ENCODE results near the gene CPNE6. TPM values are rescaled to one million over a fixed set of nuclear protein-coding genes. Genes with fewer than 3 reads are reported as not detected.

CPNE6 gene
- polyA plus RNA-seq, 1 of the 3 experiments (the other 2 are of a cell fraction) = not detected

DNA sequence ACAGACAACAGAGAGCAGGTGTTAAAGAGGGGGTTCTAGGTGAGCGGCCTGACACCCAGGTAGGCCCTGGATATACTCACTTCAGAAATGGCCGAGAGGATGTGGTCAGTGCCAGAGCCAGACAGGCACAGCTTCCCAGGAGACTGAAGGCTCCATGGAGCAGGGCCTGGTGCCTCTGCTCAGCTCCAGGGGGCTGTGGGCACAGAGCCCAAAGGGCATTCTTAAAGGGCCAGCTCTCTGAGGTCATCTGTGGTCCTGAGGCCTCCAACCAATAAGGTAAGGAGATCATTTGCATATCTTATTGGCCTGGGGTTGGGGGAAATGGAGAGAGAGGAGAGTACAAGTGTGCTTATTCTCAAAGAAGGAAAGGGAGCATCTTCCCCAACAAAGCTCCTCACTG is 13.1 kb downstream of the CPNE6 start:
- Histone ChIP-seq H3F3A (replicated peaks; ENCODE audit: insufficient read depth) (no peaks in the 10 kb centered on the region), H3K4me3 (ENCODE audit: low read depth in 2 of 2, low read length in 1 of 2) (no peak overlapping the region), H3K9ac (no peak overlapping the region), H3K9me3 (no peaks in the 10 kb centered on the region), H3K36me3 (replicated peaks in 1 of 2; ENCODE audit: control insufficient read depth in 1 of 2, insufficient read depth in 2 of 2, low read length in 1 of 2) (no peaks in the 10 kb centered on the region), H3K79me2 (ENCODE audit: insufficient read depth) (no peaks in the 10 kb centered on the region), H3K9me2 (no peaks in the 10 kb centered on the region), H3K4me1 (ENCODE audit: control insufficient read depth in 1 of 2, insufficient read depth in 2 of 2, low read depth in 1 of 2, low read length in 1 of 2) (peaks cover 0 to 22% of the 10 kb centered on the region in 2 experiments; a peak in 1 of 4 replicates), H3K27me3 (ENCODE audit: insufficient read depth) (0 out of 2 replicates have a peak, but pooled peaks cover 5% of the 10 kb centered on the region), H3K27ac (ENCODE audit: low read depth in 2 of 2, low read length in 1 of 2) (no peak overlapping the region), H2AFZ (ENCODE audit: low read depth) (no peak overlapping the region), H4K20me1 (ENCODE audit: insufficient read depth) (no peaks in the 10 kb centered on the region), H3K4me2 (no peak overlapping the region)
- POLR2A ChIA-PET = interaction anchor here (1.5 kb wide), 1 partner anchor 9 kb away, joined by 4 read pairs; the partner anchor contains the start of gene PCK2
- CTCF ChIA-PET = interaction anchor here (0.9 to 42.8 kb wide), 3 partner anchors 16 to 31 kb away, joined by 3 to 1159 read pairs (median 284); partner anchors contain the start of gene PCK2
- no peak for DNase-seq
- no peak for TF ChIP-seq POLR2AphosphoS5 (IDR thresholded peaks at IDR 0.05; ENCODE audit: low read depth, low read length)
- TF ChIP-seq EP300 (IDR thresholded peaks at IDR 0.05; ENCODE audit: borderline replicate concordance in 1 of 2, low read depth in 1 of 2, low read length in 1 of 2) = no peak
- 74% methylated on average over 2 of the region's 2 CpGs for WGBS (ENCODE audit: low lambda C conversion rate)

DNA sequence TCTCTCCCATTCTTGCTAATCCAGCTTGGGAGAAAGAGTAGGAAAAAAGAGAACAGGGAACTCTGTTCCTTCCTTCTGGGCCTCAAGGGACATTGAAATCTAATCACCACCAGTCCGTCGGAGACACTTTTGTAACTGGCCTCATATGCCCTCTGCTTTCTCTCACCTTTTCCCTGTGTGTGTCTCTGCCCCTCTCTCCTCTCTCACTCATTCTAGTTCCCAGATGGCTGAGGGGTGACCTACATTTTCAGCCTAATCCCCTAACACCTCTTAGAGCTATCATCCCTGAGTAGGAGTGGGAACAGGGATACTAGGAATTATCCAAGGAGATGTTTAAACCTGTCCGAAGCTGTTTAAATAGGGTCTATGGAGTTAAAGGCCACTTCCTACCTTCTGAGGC is 13.9 kb downstream of the CPNE6 start:
- DNase-seq = no peak
- 87% methylated on average over 3 of the region's 3 CpGs for WGBS (ENCODE audit: low lambda C conversion rate)
- Histone ChIP-seq H3K27ac (ENCODE audit: low read depth in 2 of 2, low read length in 1 of 2) (no peak overlapping the region), H4K20me1 (ENCODE audit: insufficient read depth) (no peaks in the 10 kb centered on the region), H3K4me1 (ENCODE audit: control insufficient read depth in 1 of 2, insufficient read depth in 2 of 2, low read depth in 1 of 2, low read length in 1 of 2) (peaks cover 0 to 15% of the 10 kb centered on the region in 2 experiments; a peak in 1 of 4 replicates), H3K4me2 (no peak overlapping the region), H3K9me2 (no peaks in the 10 kb centered on the region), H3K4me3 (ENCODE audit: low read depth in 2 of 2, low read length in 1 of 2) (no peak overlapping the region), H3K9me3 (no peaks in the 10 kb centered on the region), H3F3A (replicated peaks; ENCODE audit: insufficient read depth) (no peaks in the 10 kb centered on the region), H3K9ac (no peak overlapping the region), H3K27me3 (ENCODE audit: insufficient read depth) (0 out of 2 replicates have a peak, but pooled peaks cover 5% of the 10 kb centered on the region), H3K79me2 (ENCODE audit: insufficient read depth) (no peaks in the 10 kb centered on the region), H2AFZ (ENCODE audit: low read depth) (no peak overlapping the region), H3K36me3 (replicated peaks in 1 of 2; ENCODE audit: control insufficient read depth in 1 of 2, insufficient read depth in 2 of 2, low read length in 1 of 2) (no peaks in the 10 kb centered on the region)
- POLR2A ChIA-PET = interaction anchor here (1.5 kb wide), 1 partner anchor 8 kb away, joined by 4 read pairs; the partner anchor contains the start of gene PCK2
- CTCF ChIA-PET = interaction anchor here (21.5 to 42.8 kb wide), 2 partner anchors 15 to 26 kb away, joined by 284 to 1159 read pairs; partner anchors contain the start of gene PCK2
- TF ChIP-seq, protein P1, sequence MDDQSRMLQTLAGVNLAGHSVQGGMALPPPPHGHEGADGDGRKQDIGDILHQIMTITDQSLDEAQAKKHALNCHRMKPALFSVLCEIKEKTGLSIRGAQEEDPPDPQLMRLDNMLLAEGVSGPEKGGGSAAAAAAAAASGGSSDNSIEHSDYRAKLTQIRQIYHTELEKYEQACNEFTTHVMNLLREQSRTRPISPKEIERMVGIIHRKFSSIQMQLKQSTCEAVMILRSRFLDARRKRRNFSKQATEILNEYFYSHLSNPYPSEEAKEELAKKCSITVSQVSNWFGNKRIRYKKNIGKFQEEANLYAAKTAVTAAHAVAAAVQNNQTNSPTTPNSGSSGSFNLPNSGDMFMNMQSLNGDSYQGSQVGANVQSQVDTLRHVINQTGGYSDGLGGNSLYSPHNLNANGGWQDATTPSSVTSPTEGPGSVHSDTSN (IDR thresholded peaks at IDR 0.05) = no peak
- TF ChIP-seq, protein P2, sequence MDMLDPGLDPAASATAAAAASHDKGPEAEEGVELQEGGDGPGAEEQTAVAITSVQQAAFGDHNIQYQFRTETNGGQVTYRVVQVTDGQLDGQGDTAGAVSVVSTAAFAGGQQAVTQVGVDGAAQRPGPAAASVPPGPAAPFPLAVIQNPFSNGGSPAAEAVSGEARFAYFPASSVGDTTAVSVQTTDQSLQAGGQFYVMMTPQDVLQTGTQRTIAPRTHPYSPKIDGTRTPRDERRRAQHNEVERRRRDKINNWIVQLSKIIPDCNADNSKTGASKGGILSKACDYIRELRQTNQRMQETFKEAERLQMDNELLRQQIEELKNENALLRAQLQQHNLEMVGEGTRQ (IDR thresholded peaks at IDR 0.05; ENCODE audit: borderline replicate concordance, low read depth, low read length) = no peak
- no peak for TF ChIP-seq FOXM1 (IDR thresholded peaks at IDR 0.05; ENCODE audit: low read depth)
- no peak for TF ChIP-seq EP300 (IDR thresholded peaks at IDR 0.05; ENCODE audit: borderline replicate concordance in 1 of 2, low read depth in 1 of 2, low read length in 1 of 2)
- TF ChIP-seq, protein P3, sequence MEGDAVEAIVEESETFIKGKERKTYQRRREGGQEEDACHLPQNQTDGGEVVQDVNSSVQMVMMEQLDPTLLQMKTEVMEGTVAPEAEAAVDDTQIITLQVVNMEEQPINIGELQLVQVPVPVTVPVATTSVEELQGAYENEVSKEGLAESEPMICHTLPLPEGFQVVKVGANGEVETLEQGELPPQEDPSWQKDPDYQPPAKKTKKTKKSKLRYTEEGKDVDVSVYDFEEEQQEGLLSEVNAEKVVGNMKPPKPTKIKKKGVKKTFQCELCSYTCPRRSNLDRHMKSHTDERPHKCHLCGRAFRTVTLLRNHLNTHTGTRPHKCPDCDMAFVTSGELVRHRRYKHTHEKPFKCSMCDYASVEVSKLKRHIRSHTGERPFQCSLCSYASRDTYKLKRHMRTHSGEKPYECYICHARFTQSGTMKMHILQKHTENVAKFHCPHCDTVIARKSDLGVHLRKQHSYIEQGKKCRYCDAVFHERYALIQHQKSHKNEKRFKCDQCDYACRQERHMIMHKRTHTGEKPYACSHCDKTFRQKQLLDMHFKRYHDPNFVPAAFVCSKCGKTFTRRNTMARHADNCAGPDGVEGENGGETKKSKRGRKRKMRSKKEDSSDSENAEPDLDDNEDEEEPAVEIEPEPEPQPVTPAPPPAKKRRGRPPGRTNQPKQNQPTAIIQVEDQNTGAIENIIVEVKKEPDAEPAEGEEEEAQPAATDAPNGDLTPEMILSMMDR (IDR thresholded peaks at IDR 0.05) = no peak
- no peak for TF ChIP-seq SMC3 (IDR thresholded peaks at IDR 0.05; ENCODE audit: low read depth, low read length)
- TF ChIP-seq GABPA (IDR thresholded peaks at IDR 0.05; ENCODE audit: low read depth) = no peak
- TF ChIP-seq, protein P4, sequence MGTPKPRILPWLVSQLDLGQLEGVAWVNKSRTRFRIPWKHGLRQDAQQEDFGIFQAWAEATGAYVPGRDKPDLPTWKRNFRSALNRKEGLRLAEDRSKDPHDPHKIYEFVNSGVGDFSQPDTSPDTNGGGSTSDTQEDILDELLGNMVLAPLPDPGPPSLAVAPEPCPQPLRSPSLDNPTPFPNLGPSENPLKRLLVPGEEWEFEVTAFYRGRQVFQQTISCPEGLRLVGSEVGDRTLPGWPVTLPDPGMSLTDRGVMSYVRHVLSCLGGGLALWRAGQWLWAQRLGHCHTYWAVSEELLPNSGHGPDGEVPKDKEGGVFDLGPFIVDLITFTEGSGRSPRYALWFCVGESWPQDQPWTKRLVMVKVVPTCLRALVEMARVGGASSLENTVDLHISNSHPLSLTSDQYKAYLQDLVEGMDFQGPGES (IDR thresholded peaks at IDR 0.05; ENCODE audit: low read depth, low read length) = no peak
- TF ChIP-seq RFX5 (IDR thresholded peaks at IDR 0.05; ENCODE audit: low read length) = no peak
- TF ChIP-seq CHD2 (IDR thresholded peaks at IDR 0.05; ENCODE audit: low read length, partially characterized antibody) = no peak
- no peak for TF ChIP-seq POLR2AphosphoS5 (IDR thresholded peaks at IDR 0.05; ENCODE audit: low read depth, low read length)
- TF ChIP-seq GATA2 (CRISPR knock-in tag; IDR thresholded peaks at IDR 0.05) = no peak
- TF ChIP-seq, protein P5, sequence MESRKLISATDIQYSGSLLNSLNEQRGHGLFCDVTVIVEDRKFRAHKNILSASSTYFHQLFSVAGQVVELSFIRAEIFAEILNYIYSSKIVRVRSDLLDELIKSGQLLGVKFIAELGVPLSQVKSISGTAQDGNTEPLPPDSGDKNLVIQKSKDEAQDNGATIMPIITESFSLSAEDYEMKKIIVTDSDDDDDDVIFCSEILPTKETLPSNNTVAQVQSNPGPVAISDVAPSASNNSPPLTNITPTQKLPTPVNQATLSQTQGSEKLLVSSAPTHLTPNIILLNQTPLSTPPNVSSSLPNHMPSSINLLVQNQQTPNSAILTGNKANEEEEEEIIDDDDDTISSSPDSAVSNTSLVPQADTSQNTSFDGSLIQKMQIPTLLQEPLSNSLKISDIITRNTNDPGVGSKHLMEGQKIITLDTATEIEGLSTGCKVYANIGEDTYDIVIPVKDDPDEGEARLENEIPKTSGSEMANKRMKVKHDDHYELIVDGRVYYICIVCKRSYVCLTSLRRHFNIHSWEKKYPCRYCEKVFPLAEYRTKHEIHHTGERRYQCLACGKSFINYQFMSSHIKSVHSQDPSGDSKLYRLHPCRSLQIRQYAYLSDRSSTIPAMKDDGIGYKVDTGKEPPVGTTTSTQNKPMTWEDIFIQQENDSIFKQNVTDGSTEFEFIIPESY (IDR thresholded peaks at IDR 0.05; ENCODE audit: borderline replicate concordance, low read depth) = no peak

Measured in SK-N-SH (cell line).